K562 treated with DMSO at 1 percent for 4 hours (cell line): ENCODE measurements around the gene GSAP. TPM values are rescaled to one million over a fixed set of nuclear protein-coding genes. Genes with fewer than 3 reads are reported as not detected.

Experiments used
- total RNA-seq: library from RNA; unstranded; fragments of 300-600 nt; gene quantifications from 2 replicates; pipeline ENCODE4 v1.2.3, GENCODE V29; 2022; ENCODE audit not compliant: insufficient read depth

GSAP gene
- total RNA-seq: not detected in 2 replicates

GRCh38 chr7:77415823-77416620, at the start of gene GSAP:
Gene GSAP (minus strand): TSS chr7:77416349. CDS start chr7:77416321, 28 bp downstream.

Other genes starting within 250 kb of the GSAP start
- gene FGL2, start 216.5 kb downstream of the GSAP start, total RNA-seq: not detected in 2 replicates
- gene PTPN12, start 120.9 kb upstream of the GSAP start, total RNA-seq: 23.0 and 32.4 TPM in 2 replicates